BE2C (cell line): Measurements from ENCODE around the gene DNLZ.

Source experiments
- DNase-seq: peaks from one replicate; pipeline ENCODE4 v3.0.0-alpha.2; 2020
- H3K27me3 ChIP-seq: fragments of 250-450 bp; sonication (Bioruptor Pico); 2 replicates; pipeline ENCODE4 v1.5.1; 2020; ENCODE audit warnings: mild to moderate bottlenecking
- H3K36me3 ChIP-seq: fragments of 250-450 bp; sonication (Bioruptor Pico); 2 replicates; pipeline ENCODE4 v1.5.1; 2020; ENCODE audit warnings: mild to moderate bottlenecking
- H3K4me1 ChIP-seq: fragments of 250-450 bp; sonication (Bioruptor Pico); 2 replicates; pipeline ENCODE4 v1.5.1; 2020
- H3K4me3 ChIP-seq: 2 replicates; pipeline ENCODE4 v1.5.1; 2011; ENCODE audit warnings: low read depth, low read length
- H3K9me3 ChIP-seq: fragments of 250-450 bp; sonication (Bioruptor Pico); 2 replicates; pipeline ENCODE4 v1.5.1; 2020
- TF ChIP-seq, protein P1 (sequence below): IDR thresholded peaks from 2 replicates; pipeline ENCODE4 v1.5.1; 2012; ENCODE audit warnings: mild to moderate bottlenecking, low read depth, low read length

DNLZ gene

GRCh38 chr9:136402067-136402466 is 38.5 kb upstream of the DNLZ start:
- peaks cover 60% of the 10 kb centered on the region for H3K36me3 ChIP-seq
- no peak for DNase-seq
- H3K9me3 ChIP-seq: no peaks in the 10 kb centered on the region
- TF ChIP-seq, protein P1, sequence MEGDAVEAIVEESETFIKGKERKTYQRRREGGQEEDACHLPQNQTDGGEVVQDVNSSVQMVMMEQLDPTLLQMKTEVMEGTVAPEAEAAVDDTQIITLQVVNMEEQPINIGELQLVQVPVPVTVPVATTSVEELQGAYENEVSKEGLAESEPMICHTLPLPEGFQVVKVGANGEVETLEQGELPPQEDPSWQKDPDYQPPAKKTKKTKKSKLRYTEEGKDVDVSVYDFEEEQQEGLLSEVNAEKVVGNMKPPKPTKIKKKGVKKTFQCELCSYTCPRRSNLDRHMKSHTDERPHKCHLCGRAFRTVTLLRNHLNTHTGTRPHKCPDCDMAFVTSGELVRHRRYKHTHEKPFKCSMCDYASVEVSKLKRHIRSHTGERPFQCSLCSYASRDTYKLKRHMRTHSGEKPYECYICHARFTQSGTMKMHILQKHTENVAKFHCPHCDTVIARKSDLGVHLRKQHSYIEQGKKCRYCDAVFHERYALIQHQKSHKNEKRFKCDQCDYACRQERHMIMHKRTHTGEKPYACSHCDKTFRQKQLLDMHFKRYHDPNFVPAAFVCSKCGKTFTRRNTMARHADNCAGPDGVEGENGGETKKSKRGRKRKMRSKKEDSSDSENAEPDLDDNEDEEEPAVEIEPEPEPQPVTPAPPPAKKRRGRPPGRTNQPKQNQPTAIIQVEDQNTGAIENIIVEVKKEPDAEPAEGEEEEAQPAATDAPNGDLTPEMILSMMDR: no peak
- H3K27me3 ChIP-seq: no peaks in the 10 kb centered on the region
- no peak overlapping the region for H3K4me3 ChIP-seq
- H3K4me1 ChIP-seq: peaks cover 5% of the 10 kb centered on the region

DNA sequence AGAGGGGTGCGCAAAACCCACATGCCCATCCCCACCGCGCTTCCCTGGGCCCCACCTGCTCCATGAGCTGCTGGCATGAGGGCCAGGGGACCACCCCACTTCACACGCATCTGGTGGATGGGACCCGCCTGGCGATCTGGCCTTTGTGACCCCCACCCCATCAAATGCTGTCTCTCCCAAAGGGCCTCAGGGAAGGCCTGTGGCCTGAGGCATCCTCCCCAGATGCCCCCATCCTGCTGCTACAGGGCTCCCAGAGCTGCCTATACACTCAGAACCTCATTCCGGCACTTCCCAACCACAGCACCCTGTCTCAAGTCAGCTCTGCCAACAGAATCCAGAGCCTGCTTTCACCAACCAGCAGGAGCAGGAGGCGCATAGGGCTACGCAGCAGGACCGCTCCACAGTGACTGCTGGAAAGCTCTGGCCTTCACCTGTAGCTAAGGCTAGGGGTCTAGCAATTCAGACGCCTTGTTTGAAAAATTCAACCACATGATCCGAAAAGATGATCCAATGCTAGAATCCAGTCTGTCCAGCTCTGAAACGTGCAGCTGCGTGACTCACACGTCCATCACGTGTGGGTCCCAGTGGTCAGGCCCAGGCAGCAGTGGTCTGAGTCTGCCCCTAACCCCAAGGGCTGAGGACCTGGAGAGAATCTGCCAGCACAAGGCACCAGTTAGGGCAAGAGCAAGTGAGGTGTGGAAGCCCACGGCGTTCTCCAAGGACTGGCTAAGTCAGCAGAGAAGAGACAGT is 37.8 kb upstream of the DNLZ start:
- Histone ChIP-seq H3K4me3 (no peak overlapping the region), H3K36me3 (peaks cover 60% of the 10 kb centered on the region), H3K27me3 (no peaks in the 10 kb centered on the region), H3K4me1 (peaks cover 5% of the 10 kb centered on the region), H3K9me3 (no peaks in the 10 kb centered on the region)
- TF ChIP-seq, protein P1: no peak
- DNase-seq: no peak

GRCh38 chr9:136400038-136400834 is 36.7 kb upstream of the DNLZ start, which contains the start of gene SNAPC4:
Gene SNAPC4, minus strand, starts transcription at chr9:136400170. Its CDS starts 1,742 bp downstream, at chr9:136398428.
- peak; percentile 93 for DNase-seq
- Histone ChIP-seq H3K27me3 (no peaks in the 10 kb centered on the region), H3K4me3 (peak within 1 kb of the TSS; percentile 81), H3K36me3 (peaks cover 61% of the 10 kb centered on the region), H3K4me1 (peaks cover 5% of the 10 kb centered on the region), H3K9me3 (no peaks in the 10 kb centered on the region)
- TF ChIP-seq, protein P1: peak; percentile 73

DNA sequence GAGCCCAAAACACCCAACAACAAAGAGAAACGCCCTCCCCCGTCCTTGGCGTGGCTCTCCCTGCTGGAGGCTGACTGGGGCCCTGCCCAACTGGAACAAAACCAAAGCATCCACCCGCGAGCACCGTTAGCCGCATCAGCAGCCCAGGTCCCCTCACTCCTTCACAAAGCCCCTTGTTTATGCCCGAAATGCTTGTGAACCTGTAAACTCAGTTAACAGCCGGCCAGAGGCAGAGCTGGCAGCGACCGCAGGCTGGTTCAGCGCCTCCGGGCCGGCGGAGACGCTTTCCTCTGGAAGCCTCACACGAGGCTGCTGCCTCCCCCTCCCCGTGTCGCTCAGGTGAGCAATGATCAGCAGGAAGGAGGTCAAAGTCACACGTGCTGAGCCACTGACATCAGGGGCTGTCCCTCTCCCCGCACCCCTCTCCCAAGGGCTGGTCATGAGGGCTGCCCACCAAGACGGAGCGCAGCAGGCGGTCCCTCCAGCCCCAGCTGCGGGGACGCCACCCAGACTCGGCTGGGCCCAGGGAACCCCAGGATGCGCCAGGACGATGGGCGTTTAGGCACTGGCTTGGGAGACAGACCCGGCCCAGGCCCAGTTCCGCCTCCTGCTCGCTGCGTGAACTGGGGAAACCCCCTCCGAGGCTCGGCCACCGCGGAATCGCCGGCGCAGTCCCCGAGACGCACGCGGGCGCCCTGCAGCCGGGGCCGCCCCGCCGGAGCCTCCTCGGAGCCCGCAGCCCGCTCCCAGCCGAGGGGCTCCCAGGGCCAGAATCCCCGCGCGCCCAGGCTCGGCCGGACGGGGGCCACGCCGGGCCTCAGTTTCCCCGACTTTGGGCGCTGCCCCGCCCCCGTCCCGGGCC is 35.9 kb upstream of the DNLZ start:
- H3K36me3 ChIP-seq: peaks cover 61% of the 10 kb centered on the region
- H3K4me1 ChIP-seq: peaks cover 5% of the 10 kb centered on the region
- DNase-seq: no peak
- H3K4me3 ChIP-seq: peak overlapping the region; percentile 81
- no peaks in the 10 kb centered on the region for H3K9me3 ChIP-seq
- no peaks in the 10 kb centered on the region for H3K27me3 ChIP-seq
- TF ChIP-seq, protein P1: no peak

- peaks cover 5% of the 10 kb centered on the region for H3K4me1 ChIP-seq
- peak overlapping the region; percentile 81; the same call in 1 of the 2 replicates for H3K4me3 ChIP-seq
- H3K36me3 ChIP-seq: peaks cover 62% of the 10 kb centered on the region
- no peaks in the 10 kb centered on the region for H3K27me3 ChIP-seq
- DNase-seq: no peak
- TF ChIP-seq, protein P1: no peak
- H3K9me3 ChIP-seq: no peaks in the 10 kb centered on the region
Observed at GRCh38 chr9:136398286-136398685, 34.7 kb upstream of the DNLZ start.
